Mammary epithelial cell (primary cell): ENCODE measurements around the gene ARPC1B.

ENCODE experiments used
- EZH2 ChIP-seq: IDR thresholded peaks from 2 replicates; pipeline ENCODE4 v1.6.1; 2012; ENCODE audit warnings: low read length, inconsistent platforms, borderline replicate concordance
- TF ChIP-seq, protein P1 (sequence below), 2 donors: IDR thresholded peaks in 1 of 2; conservative IDR thresholded peaks in 1 of 2; 2 replicates each; pipeline ENCODE4 v1.5.1; 2011 to 2012; ENCODE audit warnings: inconsistent platforms in 2 of 2, low read length in 2 of 2, mild to moderate bottlenecking in 2 of 2, control low read depth in 1 of 2, low read depth in 1 of 2; ENCODE audit not compliant: insufficient read depth in 1 of 2; ENCODE audit errors: extremely low read depth in 1 of 2

DNA sequence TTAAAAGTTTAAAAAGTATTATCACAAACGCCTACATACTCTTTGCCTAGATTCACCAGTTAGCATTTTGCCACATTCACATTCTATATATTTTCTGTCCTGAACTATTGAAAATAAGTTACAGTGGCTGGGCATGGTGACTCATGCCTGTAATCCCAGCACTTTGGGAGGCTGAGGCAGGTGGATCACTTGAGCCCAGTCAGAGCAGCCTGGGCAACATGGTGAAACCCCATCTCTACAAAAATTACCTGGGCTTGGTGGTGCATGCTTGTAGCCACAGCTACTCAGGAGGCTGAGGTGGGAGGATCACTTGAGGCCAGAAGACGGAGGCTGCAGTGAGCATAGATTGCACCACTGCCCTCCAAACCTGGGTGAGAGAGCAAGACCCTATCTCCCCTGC lies 43.5 kb upstream of the ARPC1B start:
- TF ChIP-seq, protein P1, sequence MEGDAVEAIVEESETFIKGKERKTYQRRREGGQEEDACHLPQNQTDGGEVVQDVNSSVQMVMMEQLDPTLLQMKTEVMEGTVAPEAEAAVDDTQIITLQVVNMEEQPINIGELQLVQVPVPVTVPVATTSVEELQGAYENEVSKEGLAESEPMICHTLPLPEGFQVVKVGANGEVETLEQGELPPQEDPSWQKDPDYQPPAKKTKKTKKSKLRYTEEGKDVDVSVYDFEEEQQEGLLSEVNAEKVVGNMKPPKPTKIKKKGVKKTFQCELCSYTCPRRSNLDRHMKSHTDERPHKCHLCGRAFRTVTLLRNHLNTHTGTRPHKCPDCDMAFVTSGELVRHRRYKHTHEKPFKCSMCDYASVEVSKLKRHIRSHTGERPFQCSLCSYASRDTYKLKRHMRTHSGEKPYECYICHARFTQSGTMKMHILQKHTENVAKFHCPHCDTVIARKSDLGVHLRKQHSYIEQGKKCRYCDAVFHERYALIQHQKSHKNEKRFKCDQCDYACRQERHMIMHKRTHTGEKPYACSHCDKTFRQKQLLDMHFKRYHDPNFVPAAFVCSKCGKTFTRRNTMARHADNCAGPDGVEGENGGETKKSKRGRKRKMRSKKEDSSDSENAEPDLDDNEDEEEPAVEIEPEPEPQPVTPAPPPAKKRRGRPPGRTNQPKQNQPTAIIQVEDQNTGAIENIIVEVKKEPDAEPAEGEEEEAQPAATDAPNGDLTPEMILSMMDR (conservative IDR thresholded peaks at IDR 0.05 in 1 of 2, IDR thresholded peaks at IDR 0.05 in 1 of 2; ENCODE audit: extremely low read depth in 1 of 2, insufficient read depth in 1 of 2, low read depth in 1 of 2, low read length in 2 of 2), result no peak
- TF ChIP-seq EZH2, result no peak
